Liver (tissue), 9 donors: ENCODE results near the gene NINJ2. TPM values are rescaled to one million over a fixed set of nuclear protein-coding genes. Genes with fewer than 3 reads are reported as not detected.
"Not testable (repeated sequence)": the region's sequence is repeated elsewhere in the genome, so short reads cannot be mapped to it uniquely, and the experiment has no call there.

Source experiments
- DNase-seq: peaks from one replicate; pipeline ENCODE4 v3.0.0-alpha.2; 2017; ENCODE audit warnings: low spot score
- H3K27ac ChIP-seq, 2 donors: one replicate each; pipeline ENCODE4 v1.7.0; 2013; ENCODE audit warnings: inconsistent platforms in 2 of 2, low read length in 2 of 2, control low read depth in 1 of 2, low read depth in 1 of 2, mild to moderate bottlenecking in 1 of 2
- H3K27me3 ChIP-seq, 4 donors: one replicate each; pipeline versions ENCODE4 v1.6.1 to v1.7.0; 2013; ENCODE audit warnings: low read length in 3 of 4, inconsistent platforms in 1 of 4, mild to moderate bottlenecking in 1 of 4, moderate library complexity in 1 of 4; ENCODE audit not compliant: control insufficient read depth in 4 of 4, insufficient read depth in 4 of 4
- H3K36me3 ChIP-seq, 4 donors: one replicate each; pipeline versions ENCODE4 v1.6.1 to v1.7.0; 2013; ENCODE audit warnings: low read length in 3 of 4, mild to moderate bottlenecking in 3 of 4, low read depth in 1 of 4, moderate library complexity in 1 of 4; ENCODE audit not compliant: control insufficient read depth in 4 of 4, insufficient read depth in 3 of 4
- H3K4me1 ChIP-seq, 4 donors: one replicate each; pipeline versions ENCODE4 v1.6.1 to v1.7.0; 2013; ENCODE audit warnings: low read length in 3 of 4, mild to moderate bottlenecking in 3 of 4, moderate library complexity in 1 of 4; ENCODE audit not compliant: control insufficient read depth in 4 of 4, insufficient read depth in 4 of 4
- H3K4me3 ChIP-seq, 3 donors: one replicate each; pipeline versions ENCODE4 v1.6.1 to v1.7.0; 2013; ENCODE audit warnings: low read length in 3 of 3, control low read depth in 1 of 3, low read depth in 1 of 3, mild to moderate bottlenecking in 1 of 3
- H3K9ac ChIP-seq, 2 donors: one replicate each; pipeline ENCODE4 v1.7.0; 2013; ENCODE audit warnings: low read length in 2 of 2, mild to moderate bottlenecking in 2 of 2, moderate library complexity in 2 of 2, control low read depth in 1 of 2, low read depth in 1 of 2
- H3K9me3 ChIP-seq, 4 donors: one replicate each; pipeline versions ENCODE4 v1.6.1 to v1.7.0; 2013; ENCODE audit warnings: low read length in 3 of 4; ENCODE audit not compliant: control insufficient read depth in 4 of 4
- ATF3 ChIP-seq: IDR thresholded peaks from 2 replicates; pipeline ENCODE4 v1.6.1; 2016; ENCODE audit warnings: antibody characterized with exemption
- CTCF ChIP-seq: fragments of 150-350 bp; IDR thresholded peaks from 2 replicates; pipeline ENCODE4 v1.5.1; 2017; ENCODE audit warnings: improper control_type of control experiment, low read depth, low read length; ENCODE audit not compliant: missing input control
- EGR1 ChIP-seq, 2 donors: IDR thresholded peaks; 2 replicates each; pipeline ENCODE4 v1.6.1; 2016 to 2018; ENCODE audit warnings: antibody characterized with exemption in 2 of 2, low read depth in 2 of 2
- FOXA1 ChIP-seq: IDR thresholded peaks from 2 replicates; pipeline ENCODE4 v1.6.1; 2016; ENCODE audit warnings: antibody characterized with exemption
- FOXA2 ChIP-seq: IDR thresholded peaks from 2 replicates; pipeline ENCODE4 v1.6.1; 2016; ENCODE audit warnings: antibody characterized with exemption
- GABPA ChIP-seq, 2 donors: IDR thresholded peaks in 1 of 2; conservative IDR thresholded peaks in 1 of 2; 2 replicates each; pipeline ENCODE4 v1.6.1; 2016; ENCODE audit warnings: antibody characterized with exemption in 2 of 2, mild to moderate bottlenecking in 1 of 2, moderate library complexity in 1 of 2
- HNF4A ChIP-seq, 2 donors: conservative IDR thresholded peaks; 2 replicates each; pipeline ENCODE4 v1.6.1; 2016; ENCODE audit warnings: antibody characterized with exemption in 2 of 2, mild to moderate bottlenecking in 2 of 2
- HNF4G ChIP-seq: IDR thresholded peaks from 2 replicates; pipeline ENCODE4 v1.6.1; 2016; ENCODE audit warnings: antibody characterized with exemption
- JUND ChIP-seq, 2 donors: IDR thresholded peaks; 2 replicates each; pipeline ENCODE4 v1.6.1; 2016; ENCODE audit warnings: antibody characterized with exemption in 2 of 2
- MAX ChIP-seq: IDR thresholded peaks from 2 replicates; pipeline ENCODE4 v1.6.1; 2016; ENCODE audit warnings: antibody characterized with exemption
- NR2F2 ChIP-seq: IDR thresholded peaks from 2 replicates; pipeline ENCODE4 v1.6.1; 2016; ENCODE audit warnings: antibody characterized with exemption
- RAD21 ChIP-seq, 2 donors: IDR thresholded peaks; 2 replicates each; pipeline ENCODE4 v1.6.1; 2016; ENCODE audit warnings: antibody characterized with exemption in 2 of 2, mild to moderate bottlenecking in 2 of 2
- RXRA ChIP-seq, 2 donors: IDR thresholded peaks; 2 replicates each; pipeline ENCODE4 v1.6.1; 2017 to 2018; ENCODE audit warnings: antibody characterized with exemption in 2 of 2, mild to moderate bottlenecking in 1 of 2
- SP1 ChIP-seq: IDR thresholded peaks from 2 replicates; pipeline ENCODE4 v1.6.1; 2018; ENCODE audit warnings: antibody characterized with exemption, mild to moderate bottlenecking
- TAF1 ChIP-seq: conservative IDR thresholded peaks from 2 replicates; pipeline ENCODE4 v1.6.1; 2016; ENCODE audit warnings: antibody characterized with exemption, mild to moderate bottlenecking
- YY1 ChIP-seq: IDR thresholded peaks from 2 replicates; pipeline ENCODE4 v1.6.1; 2016; ENCODE audit warnings: antibody characterized with exemption, mild to moderate bottlenecking
- ZBTB33 ChIP-seq: IDR thresholded peaks from 2 replicates; pipeline ENCODE4 v1.6.1; 2016; ENCODE audit warnings: antibody characterized with exemption
- WGBS: extraction: QIAGEN DNeasy Blood & Tissue Kit; methylation state at CpG from one replicate; pipeline ENCODE4 v1.1.7; 2013; 5-methylcytosine and 5-hydroxymethylcytosine counted together
- polyA plus RNA-seq, 2 donors: library from polyadenylated mRNA; stranded (reverse) in 1 of 2; unstranded in 1 of 2; fragments of 200-250 nt in 1 of 2; fragments of >200 nt in 1 of 2; fragmentation: Nextera tagmentation in 1 of 2; extraction: Ambion mirVana in 1 of 2; gene quantifications; one replicate each; pipeline versions ENCODE4 v1.2.1 to v1.2.3, GENCODE V29; 2013 to 2015
- total RNA-seq, 2 donors: library from RNA; depleted of rRNA; stranded (reverse); fragments of >200 nt; gene quantifications; one replicate each; pipeline ENCODE4 v1.2.3, GENCODE V29; 2014
- donor health status: healthy.
- donor health status: healthy.
- donor health status: healthy.
- donor health status: healthy.
- donor health status: healthy.

The NINJ2 gene
- total and polyA plus RNA-seq, 4 donors = 6.7 to 16.5 (median 15.4) TPM

GRCh38 chr12:630656-631632 lies 32.3 kb downstream of the NINJ2 start:
- no peaks in the 10 kb centered on the region for H3K36me3 ChIP-seq
- no peaks in the 10 kb centered on the region for H3K9me3 ChIP-seq
- H3K4me3 ChIP-seq = peak overlapping the region; percentile 15 to 24 (median 19)
- no peaks in the 10 kb centered on the region for H3K27me3 ChIP-seq
- no peak overlapping the region for H3K9ac ChIP-seq
- no peak for DNase-seq
- WGBS = 84% methylated on average over 45 of the region's 45 CpGs
- H3K27ac ChIP-seq = peak overlapping the region; percentile 53 to 79
- no peak for TF ChIP-seq NR2F2
- TF ChIP-seq ATF3 = no peak
- no peak for TF ChIP-seq ZBTB33
- TF ChIP-seq FOXA2 = no peak
- no peak for TF ChIP-seq HNF4G
- TF ChIP-seq CTCF = no peak
- no peak for TF ChIP-seq HNF4A (conservative IDR thresholded peaks at IDR 0.05)
- TF ChIP-seq YY1 = no peak
- no peak for TF ChIP-seq EGR1 (IDR thresholded peaks at IDR 0.05; ENCODE audit: low read depth in 2 of 2)
- peaks cover 23 to 43% (median 33%) of the 10 kb centered on the region in 4 donors for H3K4me1 ChIP-seq

- H3K9ac ChIP-seq, H3K27me3 ChIP-seq, H3K36me3 ChIP-seq, H3K27ac ChIP-seq, H3K4me3 ChIP-seq, DNase-seq, H3K9me3 ChIP-seq: not testable (repeated sequence)
- 94% methylated on average over 1 of the region's 1 CpG for WGBS
- peaks cover 20 to 39% (median 30%) of the 10 kb centered on the region in 4 donors for H3K4me1 ChIP-seq
Observed at GRCh38 chr12:628742-629078, 34.5 kb downstream of the NINJ2 start.

GRCh38 chr12:627863-628741 lies 35.1 kb downstream of the NINJ2 start:
- WGBS = 61% methylated on average over 13 of the region's 13 CpGs
- no peak overlapping the region for H3K9ac ChIP-seq

More at GRCh38 chr12:627863-628741, 35.1 kb downstream of the NINJ2 start:
- DNase-seq = no peak
- no peaks in the 10 kb centered on the region for H3K9me3 ChIP-seq
- H3K4me1 ChIP-seq = peaks cover 15 to 33% (median 27%) of the 10 kb centered on the region in 4 donors
- H3K27ac ChIP-seq = no peak overlapping the region
- TF ChIP-seq GABPA (IDR thresholded peaks at IDR 0.05 in 1 of 2, conservative IDR thresholded peaks at IDR 0.05 in 1 of 2) = no peak
- peak; percentile 31 to 65 for TF ChIP-seq RAD21 (IDR thresholded peaks at IDR 0.05)
- TF ChIP-seq HNF4A (conservative IDR thresholded peaks at IDR 0.05) = peak; percentile 96 to 97
- TF ChIP-seq ZBTB33 = peak; percentile 21
- peak in 1 of 2 donors; percentile 31 for TF ChIP-seq JUND (IDR thresholded peaks at IDR 0.05)
- no peak for TF ChIP-seq YY1
- TF ChIP-seq NR2F2 = peak; percentile 48
- TF ChIP-seq FOXA1 = peak; percentile 13
- TF ChIP-seq TAF1 = no peak
- peak; percentile 56 for TF ChIP-seq MAX
- no peak for TF ChIP-seq ATF3
- TF ChIP-seq EGR1 (IDR thresholded peaks at IDR 0.05; ENCODE audit: low read depth in 2 of 2) = no peak
- TF ChIP-seq HNF4G = peak; percentile 87
- peak; percentile 72 for TF ChIP-seq SP1
- TF ChIP-seq RXRA (IDR thresholded peaks at IDR 0.05) = peak; percentile 77 to 85
- H3K4me3 ChIP-seq = no peak overlapping the region
- no peaks in the 10 kb centered on the region for H3K27me3 ChIP-seq
- H3K36me3 ChIP-seq = no peaks in the 10 kb centered on the region
